Measurements from ENCODE around the gene SAPCD2.
A peak's percentile ranks its signal among the peaks of the same experiment; 100 is the strongest.

Gene SAPCD2

DNA sequence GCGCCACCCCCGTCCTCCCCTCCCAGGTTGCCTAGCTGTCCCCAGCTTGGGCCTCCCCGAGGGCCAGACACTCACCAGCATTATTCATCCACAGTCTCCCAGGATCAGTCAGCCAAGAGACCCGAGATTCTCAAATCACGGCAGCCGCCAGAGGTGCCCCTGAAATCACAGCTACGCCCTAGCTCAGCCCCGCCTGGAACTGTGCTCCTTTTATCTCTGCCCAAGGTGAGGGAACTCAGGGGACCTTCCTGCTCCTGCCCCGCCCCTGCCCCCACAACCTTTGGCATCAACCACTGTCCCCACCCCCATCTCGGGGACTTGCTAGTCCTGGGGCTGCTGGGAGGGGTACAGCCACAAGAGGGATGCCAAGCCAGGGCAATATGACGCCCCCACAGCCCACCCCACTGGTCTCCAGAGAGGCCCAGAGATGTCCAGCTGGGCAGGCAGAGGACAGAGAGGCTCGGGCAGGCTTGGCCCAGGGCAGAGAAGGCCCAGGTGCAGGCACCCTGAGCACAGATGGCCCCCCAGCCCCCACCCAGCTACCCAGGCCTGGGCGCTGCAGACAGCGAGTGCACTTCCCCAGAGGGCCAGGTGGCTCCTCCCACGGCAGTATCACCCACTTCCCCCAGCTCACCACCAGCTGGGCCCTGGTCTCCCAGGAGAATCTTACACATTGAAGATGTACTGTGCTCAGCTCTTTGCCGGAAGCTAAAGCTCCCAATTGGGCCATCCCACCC lies 38.3 kb downstream of the SAPCD2 start, which contains the start of gene FUT7:
Gene FUT7 (minus strand): TSS at position 185 of the 737 bp plus-strand sequence. CDS start 97 bp downstream, at position 88.
- DNase-seq (ENCODE audit: low read depth): no peak

- peak; percentile 52 for DNase-seq (ENCODE audit: low read depth)
Observed at GRCh38 chr9:137030538-137031527, 39.5 kb downstream of the SAPCD2 start.

- no peak for DNase-seq (ENCODE audit: low read depth)
Observed at GRCh38 chr9:137030006-137030405, 40.4 kb downstream of the SAPCD2 start.

- peak; percentile 64 for DNase-seq (ENCODE audit: low read depth)
Observed at GRCh38 chr9:137029058-137029936, 41.1 kb downstream of the SAPCD2 start.

DNA sequence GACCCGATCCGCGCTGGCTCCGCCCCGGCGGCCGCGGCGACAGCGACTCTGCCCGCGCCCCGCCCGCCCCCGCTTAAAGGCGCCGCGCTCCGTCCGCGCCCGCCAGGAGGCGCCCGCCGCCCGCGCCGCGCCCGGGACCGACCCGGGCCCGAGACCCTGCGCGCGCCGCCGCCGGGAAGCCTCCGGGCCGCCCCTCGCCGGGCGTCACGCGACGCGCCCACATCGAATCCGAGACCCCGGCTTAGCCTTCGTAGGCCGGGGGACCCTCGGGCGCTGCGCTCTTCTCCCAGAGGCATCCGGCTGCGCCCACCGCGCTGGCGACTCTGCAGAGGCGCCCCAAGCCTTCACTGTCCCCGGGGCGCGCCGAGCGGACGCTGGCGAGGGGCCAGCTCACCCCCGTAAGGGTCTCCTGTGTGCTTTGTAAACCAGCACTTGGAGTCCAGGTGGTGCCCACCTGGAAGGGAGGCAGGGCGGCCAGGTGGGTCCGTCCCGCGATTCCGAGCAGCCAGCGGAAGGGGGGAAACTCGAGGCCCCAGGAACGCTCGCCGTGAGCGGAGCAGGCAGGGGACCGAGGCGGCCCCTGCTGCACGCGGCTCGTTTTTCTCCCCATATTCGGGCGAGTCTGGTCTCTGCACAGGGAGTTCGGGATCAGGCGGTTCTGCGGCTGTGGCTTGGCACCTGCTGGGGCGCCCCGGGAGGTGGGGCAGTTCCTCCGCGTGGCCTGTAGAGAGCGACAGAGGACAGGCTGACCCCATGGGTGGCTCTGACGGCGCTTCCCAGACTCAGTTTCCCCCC lies 41.9 kb downstream of the SAPCD2 start:
- peak; percentile 48 for DNase-seq (ENCODE audit: low read depth)

- DNase-seq (ENCODE audit: low read depth): no peak
Observed at GRCh38 chr9:137027369-137028262, 42.7 kb downstream of the SAPCD2 start, which contains the start of gene ABCA2. TSS of gene ABCA2 (minus strand) at chr9:137028237. CDS start at chr9:137028140, 97 bp downstream.

GRCh38 chr9:137026828-137027227 lies 43.5 kb downstream of the SAPCD2 start:
- DNase-seq (ENCODE audit: low read depth): no peak

GRCh38 chr9:137026384-137026783 lies 44.0 kb downstream of the SAPCD2 start:
- DNase-seq (ENCODE audit: low read depth): no peak

DNA sequence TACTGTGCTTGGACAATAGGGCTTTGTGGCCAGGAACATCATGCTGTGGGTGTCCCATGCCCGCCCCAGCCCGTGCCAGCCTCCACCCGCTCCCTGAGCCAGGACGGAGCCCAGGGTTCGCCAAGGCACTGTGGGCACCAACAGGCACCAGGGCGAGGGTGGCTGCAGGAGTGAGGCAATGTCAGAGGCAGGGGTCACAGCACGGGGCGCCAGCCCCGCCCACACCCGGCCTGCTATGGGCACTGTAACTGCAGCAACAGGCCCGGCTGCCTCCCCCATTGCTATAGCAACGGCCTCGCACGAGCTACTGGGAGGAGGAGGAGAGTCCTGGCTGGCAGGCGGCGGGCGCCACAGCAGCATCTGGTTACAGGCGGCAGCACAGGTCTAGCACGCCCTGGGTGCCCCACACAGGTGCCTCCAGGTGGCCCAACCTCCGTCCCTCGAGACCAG lies 44.8 kb downstream of the SAPCD2 start:
- DNase-seq (ENCODE audit: low read depth): no peak

- no peak for DNase-seq (ENCODE audit: low read depth)
Observed at GRCh38 chr9:137023583-137023991, 46.8 kb downstream of the SAPCD2 start.

DNA sequence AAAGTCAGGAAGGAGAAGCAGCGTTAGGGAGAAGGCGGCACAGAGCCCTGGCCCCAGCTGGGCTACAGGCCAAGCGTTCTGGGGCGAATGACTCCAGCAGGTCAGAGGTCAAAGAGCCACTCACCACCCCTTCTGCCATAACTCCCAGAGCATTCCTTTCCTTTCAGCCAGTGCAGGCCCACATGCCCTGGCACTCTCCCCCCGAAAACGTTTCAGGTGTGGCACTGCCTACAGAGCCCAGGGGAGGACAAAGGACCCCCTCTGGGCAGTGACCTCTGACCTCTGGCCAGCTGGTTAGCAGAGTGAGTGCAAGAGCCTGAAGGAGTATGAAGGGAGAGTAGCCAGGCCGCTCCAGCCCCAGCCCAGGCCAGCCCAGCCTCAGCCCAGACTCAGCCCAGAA lies 47.2 kb downstream of the SAPCD2 start:
- DNase-seq (ENCODE audit: low read depth): no peak

DNA sequence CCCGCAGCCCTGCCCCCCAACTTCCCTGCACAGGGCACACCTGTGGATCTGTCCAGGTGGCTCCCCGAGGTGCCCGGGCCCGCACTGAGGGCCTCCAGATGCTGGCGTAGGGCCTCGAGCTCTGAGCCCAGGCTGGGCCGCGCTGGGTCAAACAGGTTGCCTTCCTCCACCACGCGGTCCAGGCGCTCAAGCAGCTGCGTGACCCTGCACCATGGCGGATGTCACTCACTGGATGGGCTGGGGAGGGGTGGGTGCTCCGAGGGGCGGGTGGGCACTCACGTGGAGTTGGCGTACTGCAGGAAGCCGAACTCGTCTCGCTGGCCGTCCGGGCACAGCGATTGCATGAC lies 47.7 kb downstream of the SAPCD2 start:
- DNase-seq (ENCODE audit: low read depth): no peak

GRCh38 chr9:137021979-137022661 lies 48.2 kb downstream of the SAPCD2 start:
- peak; percentile 67 for DNase-seq (ENCODE audit: low read depth)

- DNase-seq (ENCODE audit: low read depth): no peak
Observed at GRCh38 chr9:137021568-137021978, 48.8 kb downstream of the SAPCD2 start.

- no peak for DNase-seq (ENCODE audit: low read depth)
Observed at GRCh38 chr9:137020771-137021567, 49.4 kb downstream of the SAPCD2 start.

GRCh38 chr9:137019891-137020683 lies 50.3 kb downstream of the SAPCD2 start:
- no peak for DNase-seq (ENCODE audit: low read depth)

DNA sequence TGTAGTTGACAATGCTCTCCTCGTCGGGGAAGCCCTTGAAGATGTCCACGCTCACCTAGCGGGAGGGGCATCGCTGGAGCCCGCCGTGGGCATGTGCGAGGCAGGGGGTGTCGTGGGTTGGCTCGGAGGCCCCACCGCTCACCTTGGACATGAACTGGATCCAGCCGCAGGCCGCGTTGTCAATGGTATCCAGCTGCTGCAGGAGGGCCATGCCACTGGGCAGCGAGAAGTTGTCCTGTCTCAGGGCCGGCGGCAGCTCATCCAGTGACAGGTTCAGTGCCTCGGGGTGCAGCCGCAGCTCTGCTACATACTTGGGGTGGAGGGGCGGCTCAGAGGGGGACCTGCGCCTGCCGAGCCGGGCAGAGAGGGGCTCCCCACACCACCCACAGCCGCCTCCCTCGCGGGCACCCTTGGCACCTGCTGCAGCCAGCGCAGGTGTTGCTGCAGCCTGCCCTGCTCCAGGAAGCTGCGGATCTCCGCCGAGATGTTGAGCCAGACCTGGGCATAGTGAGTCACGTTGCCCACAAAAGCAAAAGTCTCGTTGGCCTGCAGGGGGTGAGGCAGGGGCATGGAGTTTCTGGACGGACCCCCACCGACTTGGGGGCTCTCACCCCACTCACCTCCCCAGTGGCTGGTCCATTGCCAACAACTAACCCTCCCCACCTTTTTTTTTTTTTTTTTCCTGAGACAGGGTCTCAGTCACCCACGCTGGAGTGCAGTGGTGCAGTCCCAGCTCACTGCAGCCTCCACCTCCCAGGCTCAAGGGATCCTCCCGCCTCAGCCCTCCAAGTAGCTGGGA lies 51.4 kb downstream of the SAPCD2 start:
- DNase-seq (ENCODE audit: low read depth): no peak

Data from stimulated activated CD8-positive, alpha-beta memory T cell treated with anti-CD3 and anti-CD28 coated beads, Interleukin-4, amount 100 ng/mL, for 24 hours (primary cell).